ENCODE measurements around the gene KRT86. TPM values are rescaled to one million over a fixed set of nuclear protein-coding genes. Genes with fewer than 3 reads are reported as not detected.

KRT86 gene
- polyA plus RNA-seq, 1 of the 3 experiments (the other 2 are of a cell fraction), result 0.56 TPM

DNA sequence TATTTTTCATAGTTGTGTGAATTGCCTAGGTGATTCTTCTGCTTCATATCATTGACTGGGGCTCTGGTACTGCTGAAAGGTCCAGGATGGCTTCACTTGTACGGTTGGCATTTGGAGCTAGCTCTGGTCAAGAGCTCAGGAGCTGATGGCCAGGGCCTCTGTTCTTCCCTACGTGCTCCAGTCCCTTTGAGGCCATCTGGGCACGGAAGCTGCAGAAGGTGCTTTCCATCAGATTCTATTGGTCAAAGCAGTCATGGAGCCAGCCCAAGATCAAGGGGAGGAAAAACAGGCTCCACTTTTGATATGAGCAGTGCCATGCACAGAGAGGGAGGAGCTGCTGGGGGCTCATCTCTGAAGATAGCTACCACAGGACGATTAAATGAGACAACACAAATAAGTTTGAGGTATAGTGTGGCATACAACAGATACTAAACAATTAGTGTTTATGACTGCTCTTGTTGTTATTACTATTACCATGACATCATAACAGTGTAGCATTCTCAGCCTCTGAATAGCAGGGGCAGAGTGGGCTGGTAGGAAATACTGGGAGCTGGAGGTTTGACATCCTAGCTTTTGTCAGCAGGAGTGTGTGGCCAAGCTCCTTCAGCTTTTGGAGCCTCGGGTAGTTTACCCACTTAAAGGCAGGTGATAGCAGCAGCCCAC is 36.3 kb downstream of the KRT86 start:
- H3F3A ChIP-seq (replicated peaks; ENCODE audit: insufficient read depth), result no peaks in the 10 kb centered on the region
- no peak overlapping the region for H2AFZ ChIP-seq (ENCODE audit: low read depth)
- no peak for DNase-seq
- H3K27ac ChIP-seq (ENCODE audit: low read depth in 2 of 2, low read length in 1 of 2), result no peak overlapping the region
- H3K79me2 ChIP-seq (ENCODE audit: insufficient read depth), result no peaks in the 10 kb centered on the region
- TF ChIP-seq, protein P1, sequence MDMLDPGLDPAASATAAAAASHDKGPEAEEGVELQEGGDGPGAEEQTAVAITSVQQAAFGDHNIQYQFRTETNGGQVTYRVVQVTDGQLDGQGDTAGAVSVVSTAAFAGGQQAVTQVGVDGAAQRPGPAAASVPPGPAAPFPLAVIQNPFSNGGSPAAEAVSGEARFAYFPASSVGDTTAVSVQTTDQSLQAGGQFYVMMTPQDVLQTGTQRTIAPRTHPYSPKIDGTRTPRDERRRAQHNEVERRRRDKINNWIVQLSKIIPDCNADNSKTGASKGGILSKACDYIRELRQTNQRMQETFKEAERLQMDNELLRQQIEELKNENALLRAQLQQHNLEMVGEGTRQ (IDR thresholded peaks at IDR 0.05; ENCODE audit: borderline replicate concordance, low read depth, low read length), result no peak
- TF ChIP-seq GATA2 (CRISPR knock-in tag; IDR thresholded peaks at IDR 0.05), result no peak
- no peak for TF ChIP-seq RFX5 (IDR thresholded peaks at IDR 0.05; ENCODE audit: low read length)
- no peak for TF ChIP-seq FOXJ3 (CRISPR knock-in tag; IDR thresholded peaks at IDR 0.05)
- TF ChIP-seq TEAD4 (IDR thresholded peaks at IDR 0.05; ENCODE audit: borderline replicate concordance, insufficient read depth), result no peak
- TF ChIP-seq EZH2phosphoT487 (IDR thresholded peaks at IDR 0.05; ENCODE audit: borderline replicate concordance, low read depth), result no peak
- no peak for TF ChIP-seq TCF12 (IDR thresholded peaks at IDR 0.05)
- TF ChIP-seq, protein P2, sequence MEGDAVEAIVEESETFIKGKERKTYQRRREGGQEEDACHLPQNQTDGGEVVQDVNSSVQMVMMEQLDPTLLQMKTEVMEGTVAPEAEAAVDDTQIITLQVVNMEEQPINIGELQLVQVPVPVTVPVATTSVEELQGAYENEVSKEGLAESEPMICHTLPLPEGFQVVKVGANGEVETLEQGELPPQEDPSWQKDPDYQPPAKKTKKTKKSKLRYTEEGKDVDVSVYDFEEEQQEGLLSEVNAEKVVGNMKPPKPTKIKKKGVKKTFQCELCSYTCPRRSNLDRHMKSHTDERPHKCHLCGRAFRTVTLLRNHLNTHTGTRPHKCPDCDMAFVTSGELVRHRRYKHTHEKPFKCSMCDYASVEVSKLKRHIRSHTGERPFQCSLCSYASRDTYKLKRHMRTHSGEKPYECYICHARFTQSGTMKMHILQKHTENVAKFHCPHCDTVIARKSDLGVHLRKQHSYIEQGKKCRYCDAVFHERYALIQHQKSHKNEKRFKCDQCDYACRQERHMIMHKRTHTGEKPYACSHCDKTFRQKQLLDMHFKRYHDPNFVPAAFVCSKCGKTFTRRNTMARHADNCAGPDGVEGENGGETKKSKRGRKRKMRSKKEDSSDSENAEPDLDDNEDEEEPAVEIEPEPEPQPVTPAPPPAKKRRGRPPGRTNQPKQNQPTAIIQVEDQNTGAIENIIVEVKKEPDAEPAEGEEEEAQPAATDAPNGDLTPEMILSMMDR (IDR thresholded peaks at IDR 0.05), result no peak
- 50% methylated on average over 4 of the region's 5 CpGs for WGBS (ENCODE audit: low lambda C conversion rate)
- POLR2A ChIA-PET, result no interaction called here
- peaks cover 0 to 9% of the 10 kb centered on the region in 2 experiments; a peak in 1 of 4 replicates for H3K4me1 ChIP-seq (ENCODE audit: control insufficient read depth in 1 of 2, insufficient read depth in 2 of 2, low read depth in 1 of 2, low read length in 1 of 2)
- H3K4me3 ChIP-seq (ENCODE audit: low read depth in 2 of 2, low read length in 1 of 2), result no peak overlapping the region
- no peaks in the 10 kb centered on the region for H3K9me3 ChIP-seq
- H3K27me3 ChIP-seq (ENCODE audit: insufficient read depth), result no peaks in the 10 kb centered on the region
- no peaks in the 10 kb centered on the region for H3K9me2 ChIP-seq
- H3K4me2 ChIP-seq, result no peak overlapping the region
- H3K36me3 ChIP-seq (replicated peaks in 1 of 2; ENCODE audit: control insufficient read depth in 1 of 2, insufficient read depth in 2 of 2, low read length in 1 of 2), result no peaks in the 10 kb centered on the region
- no peak overlapping the region for H3K9ac ChIP-seq
- CTCF ChIA-PET, result interaction anchor here (1.0 to 13.3 kb wide), 15 partner anchors 13 to 671 kb away, joined by 3 to 218 read pairs (median 5); partner anchors contain the start of gene KRT83
- H4K20me1 ChIP-seq (ENCODE audit: insufficient read depth), result no peaks in the 10 kb centered on the region

DNA sequence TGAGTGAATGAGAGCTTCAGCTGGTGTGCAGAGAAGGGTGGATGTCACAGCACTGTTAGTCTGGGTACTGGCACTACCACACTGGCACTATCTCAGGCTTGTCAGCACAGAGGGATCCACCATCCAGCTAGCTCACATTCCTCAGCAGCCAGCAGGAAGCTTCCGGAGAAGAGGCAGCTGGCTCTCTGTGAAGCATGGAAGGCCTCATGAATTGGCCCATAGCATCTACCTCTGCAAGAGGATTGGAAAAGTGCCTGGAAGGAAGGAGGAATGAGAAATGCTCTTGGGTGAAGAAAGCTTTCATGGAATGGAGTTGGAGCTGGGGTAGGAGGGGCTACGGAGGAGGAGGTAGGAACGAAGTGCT is 36.8 kb downstream of the KRT86 start:
- H3K9me2 ChIP-seq, result no peaks in the 10 kb centered on the region
- H3F3A ChIP-seq (replicated peaks; ENCODE audit: insufficient read depth), result no peaks in the 10 kb centered on the region
- H3K9ac ChIP-seq, result no peak overlapping the region
- CTCF ChIA-PET, result interaction anchor here (0.8 to 13.3 kb wide), 13 partner anchors 12 to 670 kb away, joined by 3 to 218 read pairs (median 5); partner anchors contain the start of gene KRT83
- DNase-seq, result no peak
- no peaks in the 10 kb centered on the region for H3K36me3 ChIP-seq (replicated peaks in 1 of 2; ENCODE audit: control insufficient read depth in 1 of 2, insufficient read depth in 2 of 2, low read length in 1 of 2)
- H3K4me2 ChIP-seq, result no peak overlapping the region
- H3K27ac ChIP-seq (ENCODE audit: low read depth in 2 of 2, low read length in 1 of 2), result no peak overlapping the region
- H3K4me3 ChIP-seq (ENCODE audit: low read depth in 2 of 2, low read length in 1 of 2), result no peak overlapping the region
- no peaks in the 10 kb centered on the region for H4K20me1 ChIP-seq (ENCODE audit: insufficient read depth)
- H3K4me1 ChIP-seq (ENCODE audit: control insufficient read depth in 1 of 2, insufficient read depth in 2 of 2, low read depth in 1 of 2, low read length in 1 of 2), result peaks cover 0 to 9% of the 10 kb centered on the region in 2 experiments; a peak in 1 of 4 replicates
- 65% methylated on average over 3 of the region's 3 CpGs for WGBS (ENCODE audit: low lambda C conversion rate)
- no peaks in the 10 kb centered on the region for H3K79me2 ChIP-seq (ENCODE audit: insufficient read depth)
- H3K9me3 ChIP-seq, result no peaks in the 10 kb centered on the region
- POLR2A ChIA-PET, result no interaction called here
- no peak overlapping the region for H2AFZ ChIP-seq (ENCODE audit: low read depth)
- H3K27me3 ChIP-seq (ENCODE audit: insufficient read depth), result no peaks in the 10 kb centered on the region
- TF ChIP-seq RFX5 (IDR thresholded peaks at IDR 0.05; ENCODE audit: low read length) (no peak), SMC3 (IDR thresholded peaks at IDR 0.05; ENCODE audit: low read depth, low read length) (no peak), MEF2A (IDR thresholded peaks at IDR 0.05; ENCODE audit: borderline replicate concordance, low read depth) (no peak), NFIC (IDR thresholded peaks at IDR 0.05; ENCODE audit: borderline replicate concordance) (no peak), ELF1 (IDR thresholded peaks at IDR 0.05) (no peak), RXRA (IDR thresholded peaks at IDR 0.05; ENCODE audit: borderline replicate concordance, low read depth) (no peak), POLR2AphosphoS5 (IDR thresholded peaks at IDR 0.05; ENCODE audit: low read depth, low read length) (no peak), TEAD4 (IDR thresholded peaks at IDR 0.05; ENCODE audit: borderline replicate concordance, insufficient read depth) (no peak), FOSL2 (IDR thresholded peaks at IDR 0.05; ENCODE audit: borderline replicate concordance, low read depth) (no peak), NRF1 (IDR thresholded peaks at IDR 0.05; ENCODE audit: low read depth, low read length) (no peak), FOXJ3 (CRISPR knock-in tag; IDR thresholded peaks at IDR 0.05) (no peak), TAF1 (IDR thresholded peaks at IDR 0.05; ENCODE audit: borderline replicate concordance, low read depth, low read length) (no peak), CHD2 (IDR thresholded peaks at IDR 0.05; ENCODE audit: low read length, partially characterized antibody) (no peak), FOXM1 (IDR thresholded peaks at IDR 0.05; ENCODE audit: low read depth) (no peak)
- TF ChIP-seq, protein P3, sequence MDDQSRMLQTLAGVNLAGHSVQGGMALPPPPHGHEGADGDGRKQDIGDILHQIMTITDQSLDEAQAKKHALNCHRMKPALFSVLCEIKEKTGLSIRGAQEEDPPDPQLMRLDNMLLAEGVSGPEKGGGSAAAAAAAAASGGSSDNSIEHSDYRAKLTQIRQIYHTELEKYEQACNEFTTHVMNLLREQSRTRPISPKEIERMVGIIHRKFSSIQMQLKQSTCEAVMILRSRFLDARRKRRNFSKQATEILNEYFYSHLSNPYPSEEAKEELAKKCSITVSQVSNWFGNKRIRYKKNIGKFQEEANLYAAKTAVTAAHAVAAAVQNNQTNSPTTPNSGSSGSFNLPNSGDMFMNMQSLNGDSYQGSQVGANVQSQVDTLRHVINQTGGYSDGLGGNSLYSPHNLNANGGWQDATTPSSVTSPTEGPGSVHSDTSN (IDR thresholded peaks at IDR 0.05), result no peak
- TF ChIP-seq, protein P4, sequence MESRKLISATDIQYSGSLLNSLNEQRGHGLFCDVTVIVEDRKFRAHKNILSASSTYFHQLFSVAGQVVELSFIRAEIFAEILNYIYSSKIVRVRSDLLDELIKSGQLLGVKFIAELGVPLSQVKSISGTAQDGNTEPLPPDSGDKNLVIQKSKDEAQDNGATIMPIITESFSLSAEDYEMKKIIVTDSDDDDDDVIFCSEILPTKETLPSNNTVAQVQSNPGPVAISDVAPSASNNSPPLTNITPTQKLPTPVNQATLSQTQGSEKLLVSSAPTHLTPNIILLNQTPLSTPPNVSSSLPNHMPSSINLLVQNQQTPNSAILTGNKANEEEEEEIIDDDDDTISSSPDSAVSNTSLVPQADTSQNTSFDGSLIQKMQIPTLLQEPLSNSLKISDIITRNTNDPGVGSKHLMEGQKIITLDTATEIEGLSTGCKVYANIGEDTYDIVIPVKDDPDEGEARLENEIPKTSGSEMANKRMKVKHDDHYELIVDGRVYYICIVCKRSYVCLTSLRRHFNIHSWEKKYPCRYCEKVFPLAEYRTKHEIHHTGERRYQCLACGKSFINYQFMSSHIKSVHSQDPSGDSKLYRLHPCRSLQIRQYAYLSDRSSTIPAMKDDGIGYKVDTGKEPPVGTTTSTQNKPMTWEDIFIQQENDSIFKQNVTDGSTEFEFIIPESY (IDR thresholded peaks at IDR 0.05; ENCODE audit: borderline replicate concordance, low read depth), result no peak
